ENCODE measurements around the gene AFMID.

- TF ChIP-seq CTCF (IDR thresholded peaks at IDR 0.05) (no peak), EZH2 (IDR thresholded peaks at IDR 0.05; ENCODE audit: borderline replicate concordance, insufficient read depth, low read depth, low read length, poor library complexity, severe bottlenecking) (no peak)
Measured at GRCh38 chr17:78168903-78169793, 18.0 kb upstream of the AFMID start.
